AG08395 (cell line): ENCODE measurements around the gene RRAGC.
"Not testable (repeated sequence)": the region's sequence is repeated elsewhere in the genome, so short reads cannot be mapped to it uniquely, and the experiment has no call there.

Source experiments
- DNase-seq: peaks from one replicate; pipeline ENCODE4 v3.0.0; 2012; ENCODE audit warnings: mixed read lengths, low spot score

RRAGC gene

GRCh38 chr1:38817267-38818174 is 42.1 kb downstream of the RRAGC start:
- DNase-seq, result no peak

DNA sequence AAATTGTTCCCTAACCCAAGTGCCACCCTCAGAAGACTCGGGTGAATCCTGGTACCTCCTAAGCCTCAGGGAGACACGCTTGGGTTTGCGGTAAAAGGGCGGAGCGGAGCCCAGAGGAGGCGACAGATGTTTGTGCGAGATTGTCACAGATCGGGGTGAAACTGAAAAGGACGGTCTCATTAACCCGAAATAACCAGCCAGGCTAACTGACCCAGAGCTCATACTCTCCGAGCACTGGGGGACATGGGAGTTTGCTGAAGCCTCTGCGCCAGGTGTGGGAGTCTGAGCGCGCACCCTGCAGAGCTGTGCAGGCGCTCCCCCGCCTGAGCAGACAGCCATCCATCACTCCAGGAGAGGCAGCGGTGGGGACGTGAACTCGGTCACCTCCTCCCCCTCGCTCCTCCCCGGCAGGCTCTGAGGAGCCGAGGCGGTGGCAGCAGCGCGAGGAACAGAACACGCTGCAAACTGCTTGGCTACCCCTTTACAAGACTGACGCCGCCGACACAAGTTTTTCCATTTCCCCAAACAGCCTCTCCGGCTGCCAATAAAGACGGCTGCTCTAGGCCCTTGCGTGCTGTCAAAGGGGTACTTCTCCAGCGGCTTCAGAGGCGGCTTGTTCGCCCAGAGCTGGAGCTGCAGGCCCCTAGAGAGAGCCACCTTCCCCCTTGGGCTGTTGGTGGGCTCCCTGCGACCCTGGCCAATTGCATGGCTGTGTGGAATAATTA is 43.5 kb downstream of the RRAGC start:
- DNase-seq, result no peak

GRCh38 chr1:38814984-38815464 is 44.5 kb downstream of the RRAGC start:
- DNase-seq, result no peak

DNA sequence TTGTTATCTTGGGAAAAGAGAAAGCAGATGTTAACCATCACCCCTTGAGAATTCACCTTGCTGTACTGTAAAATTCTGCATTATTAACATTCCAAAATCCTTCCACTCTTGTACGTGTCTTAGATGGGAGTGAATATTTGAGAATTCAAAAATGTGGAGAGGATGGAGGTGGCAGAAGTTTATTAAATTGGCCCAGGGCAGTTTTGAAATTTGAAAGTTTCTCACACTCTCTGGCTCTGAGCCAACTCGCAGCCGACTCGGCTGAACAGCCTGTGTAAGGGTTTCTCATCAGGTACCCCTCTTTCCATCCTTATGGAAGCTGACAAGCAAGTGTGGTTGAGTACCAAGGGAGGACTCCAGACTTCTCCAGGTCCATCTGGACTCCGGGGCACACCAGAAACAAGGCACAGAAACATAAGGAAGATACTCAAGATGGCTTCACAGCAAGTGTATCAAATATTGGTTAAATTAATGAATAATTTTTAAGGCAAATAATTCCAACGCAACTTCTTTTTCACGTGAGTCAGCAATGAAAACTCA is 45.1 kb downstream of the RRAGC start:
- DNase-seq, result no peak

- DNase-seq, result no peak
Measured at GRCh38 chr1:38812981-38813380, 46.6 kb downstream of the RRAGC start.

- DNase-seq, result not testable (repeated sequence)
Measured at GRCh38 chr1:38811466-38811865, 48.1 kb downstream of the RRAGC start.

GRCh38 chr1:38806090-38806489 is 53.5 kb downstream of the RRAGC start:
- no peak for DNase-seq

DNA sequence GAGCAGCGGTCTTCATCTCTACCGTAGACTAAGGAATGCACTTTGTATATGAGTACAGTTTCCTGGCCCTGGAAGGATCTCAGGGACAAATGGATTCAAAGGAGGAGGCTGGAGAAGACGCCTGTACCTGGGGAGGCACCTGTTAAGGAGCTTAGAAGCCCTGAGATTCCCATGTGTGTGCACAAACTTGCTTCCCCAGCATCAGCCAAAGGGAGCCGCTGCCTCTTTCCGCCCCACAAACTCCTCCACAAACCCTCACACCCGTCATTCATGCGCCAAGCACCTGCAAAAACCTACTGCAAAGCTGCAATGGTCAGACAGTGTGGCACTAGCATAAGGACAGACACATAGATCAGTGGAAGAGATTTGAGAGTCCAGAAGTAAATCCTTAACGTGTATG is 54.5 kb downstream of the RRAGC start:
- no peak for DNase-seq

DNA sequence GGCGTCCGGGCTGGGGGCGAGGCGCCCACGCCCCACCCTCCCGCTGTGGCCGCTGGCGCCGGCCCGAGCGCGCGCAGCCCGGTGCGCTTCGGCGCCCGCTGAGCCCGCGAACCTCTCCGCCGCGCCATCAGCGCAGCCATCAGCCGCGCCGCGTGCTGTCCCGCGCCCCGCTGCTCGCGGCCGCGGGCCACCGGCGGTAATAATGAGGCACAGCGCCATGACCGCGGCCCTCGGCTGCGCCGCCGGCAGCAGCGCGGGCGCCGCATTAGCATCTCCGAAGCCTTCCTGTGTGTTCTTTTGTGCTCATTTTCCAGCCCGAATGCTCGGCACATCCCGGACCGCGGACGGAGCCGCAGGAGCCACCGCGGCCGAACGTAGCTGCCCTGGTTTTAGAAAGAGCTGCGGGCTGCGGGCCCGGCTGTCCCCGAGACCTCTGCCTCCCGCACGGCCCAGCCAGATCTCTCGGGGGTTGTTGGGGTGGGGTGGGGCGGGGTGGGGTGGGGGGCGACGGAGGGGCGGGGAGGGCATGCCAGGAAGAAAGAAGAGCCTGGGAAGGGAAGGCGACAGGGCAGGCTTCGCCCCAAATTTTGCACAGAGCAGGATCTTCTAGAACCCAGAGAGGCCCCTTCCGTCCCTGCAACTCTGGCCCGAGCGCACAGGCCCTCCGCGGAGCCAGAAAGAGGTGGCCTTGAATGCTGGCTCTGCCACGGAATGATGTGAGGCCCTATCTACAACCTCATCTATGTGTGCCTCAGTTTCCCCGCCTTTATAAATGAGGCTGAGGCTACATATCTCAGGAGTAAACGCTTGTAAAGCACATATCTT is 55.3 kb downstream of the RRAGC start:
- no peak for DNase-seq

DNA sequence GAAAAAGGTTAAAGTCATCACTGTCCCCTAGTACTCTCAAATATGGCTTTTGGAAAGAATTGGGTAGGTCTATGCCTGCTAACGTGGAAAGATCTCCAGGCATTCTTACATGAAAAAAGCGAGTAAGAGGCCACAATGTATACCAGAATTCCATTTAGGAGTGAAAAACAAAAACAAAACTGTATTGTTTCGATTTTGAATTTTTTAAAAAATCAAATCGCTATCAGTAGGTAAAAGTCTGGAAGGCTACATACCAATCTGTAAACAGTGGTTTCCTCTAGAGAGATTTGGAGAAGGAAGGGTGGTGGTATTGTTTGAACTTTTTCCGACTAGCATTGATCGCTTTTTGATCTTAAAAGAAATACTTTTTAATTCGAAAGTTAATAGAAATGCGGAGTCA is 55.9 kb downstream of the RRAGC start:
- no peak for DNase-seq

DNA sequence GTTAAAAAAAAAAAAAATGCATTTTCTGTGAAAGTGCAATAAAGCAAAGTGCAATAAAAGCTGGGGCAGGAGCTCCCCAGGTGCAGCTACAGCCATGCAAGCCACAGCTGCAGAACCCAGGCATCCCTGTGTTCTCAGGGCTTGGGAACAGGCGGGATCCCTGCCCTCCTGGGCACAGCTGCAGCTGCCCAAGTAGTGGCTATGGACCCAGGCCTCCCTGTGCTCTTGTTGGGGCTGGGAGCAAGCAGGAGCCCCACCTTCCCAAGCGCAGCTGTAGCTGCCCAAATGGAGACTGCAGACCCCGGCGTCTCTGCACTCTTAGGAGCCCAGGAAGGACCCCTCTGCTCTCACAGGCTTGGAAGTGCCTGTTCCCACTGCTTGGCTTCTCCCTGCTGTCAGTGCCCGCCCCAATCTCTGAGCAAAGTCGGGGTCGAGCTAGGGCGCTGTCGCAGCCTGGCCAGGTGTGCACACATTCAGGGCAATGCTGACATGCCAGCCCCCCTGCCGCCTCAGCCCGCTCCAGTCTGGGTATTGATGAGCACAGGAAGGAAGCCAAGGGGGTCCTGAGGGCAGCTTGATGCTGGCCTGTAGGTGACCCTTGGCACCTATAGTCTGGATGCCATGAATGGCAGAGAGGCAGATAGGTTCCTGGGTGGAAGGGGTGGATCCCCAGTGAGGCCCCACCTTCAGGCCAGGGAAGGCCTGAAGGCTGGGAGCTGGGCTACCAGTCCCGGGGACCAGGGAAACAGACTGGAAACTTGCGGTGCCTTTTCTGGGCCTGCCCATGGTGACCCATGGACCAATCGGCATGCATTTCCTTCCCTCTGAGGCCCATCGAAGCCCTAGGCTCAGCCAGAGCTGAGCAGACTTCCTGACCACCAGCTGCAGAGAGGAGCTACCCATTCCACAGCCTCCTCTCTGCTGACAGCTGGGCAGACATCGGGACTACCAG is 58.6 kb downstream of the RRAGC start:
- DNase-seq, result no peak

- DNase-seq, result no peak
Measured at GRCh38 chr1:38793299-38793698, 66.3 kb downstream of the RRAGC start.

DNA sequence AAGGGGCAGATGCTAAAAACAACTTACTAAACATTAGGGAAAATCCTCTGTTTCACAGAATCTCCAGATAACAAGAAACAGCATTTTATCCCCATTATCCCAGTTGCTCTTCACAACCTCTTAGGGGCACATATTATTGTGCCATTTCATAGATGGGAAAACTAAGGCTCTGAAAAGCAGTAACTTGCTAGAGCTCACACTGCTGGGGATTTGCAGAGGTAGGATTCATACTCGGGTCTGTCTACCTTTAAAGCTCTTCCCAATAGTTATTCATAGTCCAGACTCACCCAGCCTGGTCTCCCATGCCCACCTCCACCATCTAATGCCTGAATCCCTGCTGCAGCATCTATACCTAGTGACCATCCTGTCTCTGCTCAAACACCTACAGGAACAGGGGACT is 67.7 kb downstream of the RRAGC start:
- DNase-seq, result no peak

GRCh38 chr1:38791164-38791515 is 68.4 kb downstream of the RRAGC start:
- no peak for DNase-seq

DNA sequence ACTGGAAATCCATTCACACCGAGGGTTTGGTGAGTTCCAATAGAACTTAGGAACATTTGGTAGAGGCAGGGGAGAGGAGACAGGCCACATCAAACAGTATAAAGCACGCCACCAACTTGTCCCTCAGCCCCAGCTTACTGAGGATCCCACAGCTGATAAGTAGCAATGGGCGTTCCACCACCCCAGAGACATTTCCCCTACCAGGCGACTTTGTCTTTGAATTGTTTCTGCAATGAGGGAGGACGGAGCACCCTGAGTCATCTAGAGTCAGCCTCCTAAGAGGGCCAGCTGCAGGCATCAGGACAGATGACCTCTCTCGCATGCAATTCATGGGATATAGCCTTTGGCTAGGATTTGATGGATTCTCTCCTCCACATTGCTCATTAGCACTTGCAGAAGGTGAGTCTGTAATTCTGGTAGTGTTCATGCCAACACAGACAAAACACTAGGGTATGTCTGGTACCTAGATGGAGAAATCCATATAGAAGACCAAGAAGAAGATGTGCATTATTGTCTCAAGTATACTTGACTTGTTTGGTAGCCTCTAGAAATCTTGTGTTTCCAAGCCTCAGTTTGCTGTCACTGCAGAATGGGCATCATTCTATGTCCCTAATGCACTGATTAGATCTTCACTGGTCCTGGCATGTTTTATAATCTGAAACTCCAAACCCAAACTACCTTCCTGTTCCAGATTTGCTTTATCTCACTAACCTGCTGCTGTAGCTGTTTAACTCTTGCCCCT is 69.0 kb downstream of the RRAGC start:
- DNase-seq, result no peak

DNA sequence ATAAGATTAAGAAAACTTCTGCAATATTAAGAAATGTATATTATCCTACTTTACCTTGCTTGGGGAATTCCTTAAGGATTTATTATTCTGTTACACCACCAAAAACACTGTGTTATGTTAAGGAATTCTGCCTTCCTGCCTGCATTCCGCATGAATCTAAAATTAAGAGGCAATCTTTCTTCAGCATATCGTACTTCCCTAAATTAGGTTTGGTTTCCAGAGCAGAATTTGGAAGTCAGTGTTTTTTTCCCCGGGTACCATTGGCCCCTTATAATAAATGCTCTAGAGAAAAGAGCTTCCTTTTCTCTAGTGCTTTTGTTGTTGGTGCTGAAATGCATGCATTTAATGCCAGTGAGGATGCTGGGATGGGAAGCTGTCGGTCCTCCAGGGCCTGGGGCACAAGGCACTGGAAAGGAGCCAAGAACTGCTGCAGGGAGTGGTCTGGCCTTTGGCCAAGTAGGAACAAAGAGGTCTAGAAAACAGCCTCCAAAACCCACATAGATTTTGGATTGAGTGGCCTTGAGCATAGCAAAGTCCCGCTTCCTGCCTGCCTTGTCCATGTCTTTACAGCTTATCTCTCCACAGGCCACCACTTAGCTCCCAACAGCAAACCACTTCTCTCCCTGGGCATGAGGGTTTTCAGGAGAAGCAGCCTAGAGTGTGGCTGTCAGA is 69.9 kb downstream of the RRAGC start:
- no peak for DNase-seq

- no peak for DNase-seq
Measured at GRCh38 chr1:38788341-38789336, 70.9 kb downstream of the RRAGC start.
